ENCODE results near the gene MOB1A. TPM values are rescaled to one million over a fixed set of nuclear protein-coding genes. Genes with fewer than 3 reads are reported as not detected.
A peak's percentile ranks its signal among the peaks of the same experiment; 100 is the strongest.
"Not testable (repeated sequence)": the region's sequence is repeated elsewhere in the genome, so short reads cannot be mapped to it uniquely, and the experiment has no call there.

Gene MOB1A
- total RNA-seq, 1 experiment from 2014 or later: 88.2 TPM

GRCh38 chr2:74128206-74128605, 50.5 kb downstream of the MOB1A start:
- TF ChIP-seq TP53 (CRISPR knock-in tag; IDR thresholded peaks at IDR 0.05) (no peak), FOXK1 (CRISPR knock-in tag; IDR thresholded peaks at IDR 0.05) (no peak), CREM (CRISPR knock-in tag; IDR thresholded peaks at IDR 0.05) (no peak)
- TF ChIP-seq, protein P1, sequence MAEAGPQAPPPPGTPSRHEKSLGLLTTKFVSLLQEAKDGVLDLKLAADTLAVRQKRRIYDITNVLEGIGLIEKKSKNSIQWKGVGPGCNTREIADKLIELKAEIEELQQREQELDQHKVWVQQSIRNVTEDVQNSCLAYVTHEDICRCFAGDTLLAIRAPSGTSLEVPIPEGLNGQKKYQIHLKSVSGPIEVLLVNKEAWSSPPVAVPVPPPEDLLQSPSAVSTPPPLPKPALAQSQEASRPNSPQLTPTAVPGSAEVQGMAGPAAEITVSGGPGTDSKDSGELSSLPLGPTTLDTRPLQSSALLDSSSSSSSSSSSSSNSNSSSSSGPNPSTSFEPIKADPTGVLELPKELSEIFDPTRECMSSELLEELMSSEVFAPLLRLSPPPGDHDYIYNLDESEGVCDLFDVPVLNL (CRISPR knock-in tag; IDR thresholded peaks at IDR 0.05; ENCODE audit: borderline replicate concordance, low read depth): no peak
- Mint-ChIP-seq H3K4me3 (no peak overlapping the region), H3K36me3 (peaks cover 5% of the 10 kb centered on the region; the same call in 1 of the 2 replicates), H3K4me1 (no peaks in the 10 kb centered on the region), H3K27me3 (ENCODE audit: low read depth) (peaks cover 25% of the 10 kb centered on the region), H3K27ac (no peak overlapping the region), H3K9me3 (peaks cover 2% of the 10 kb centered on the region)
- ChIA-PET CTCF (interaction anchor here (1.3 to 2.1 kb wide), 4 partner anchors 15 to 207 kb away, joined by 3 to 7 read pairs (median 5); no protein-coding TSS in a partner anchor), POLR2A (no interaction called here)
- ATAC-seq (0 out of 2 replicates have a peak, but pooled peaks have one; percentile 31), DNase-seq (ENCODE audit: low spot score) (peak; percentile 42)

- H3K36me3 Mint-ChIP-seq: peaks cover 28% of the 10 kb centered on the region
- H3K27ac Mint-ChIP-seq; H3K4me1 Mint-ChIP-seq; CTCF ChIA-PET; POLR2A ChIA-PET; ATAC-seq; H3K4me3 Mint-ChIP-seq; DNase-seq (ENCODE audit: low spot score): not testable (repeated sequence)
- peaks cover 63% of the 10 kb centered on the region for H3K27me3 Mint-ChIP-seq (ENCODE audit: low read depth)
- peaks cover 26% of the 10 kb centered on the region for H3K9me3 Mint-ChIP-seq
These were observed 54.7 kb downstream of the MOB1A start for GRCh38 chr2:74123955-74124354.

DNA sequence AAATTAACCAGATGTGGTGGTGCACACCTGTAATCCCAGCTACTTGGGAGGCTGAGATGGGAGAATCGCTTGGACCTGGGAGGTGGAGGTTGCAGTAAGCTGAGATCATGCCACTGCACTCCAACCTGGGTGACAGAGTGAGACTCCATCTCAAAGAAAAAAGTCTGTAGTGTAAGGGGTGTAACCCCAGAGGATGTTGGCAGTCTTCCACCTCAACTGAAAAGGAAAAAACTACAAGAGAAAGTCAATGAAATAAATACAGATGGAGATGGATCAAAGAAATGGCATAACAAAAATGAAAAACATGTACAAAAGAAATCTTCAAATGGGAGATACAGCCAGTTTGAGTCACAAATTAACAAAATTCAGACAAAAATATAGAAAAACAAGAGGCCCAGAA, 56.8 kb downstream of the MOB1A start:
- POLR2A ChIA-PET; ATAC-seq; H3K4me1 Mint-ChIP-seq; CTCF ChIA-PET; H3K27ac Mint-ChIP-seq; DNase-seq (ENCODE audit: low spot score); H3K4me3 Mint-ChIP-seq: not testable (repeated sequence)
- Mint-ChIP-seq H3K36me3 (peaks cover 28% of the 10 kb centered on the region), H3K27me3 (ENCODE audit: low read depth) (peaks cover 67% of the 10 kb centered on the region), H3K9me3 (peaks cover 26% of the 10 kb centered on the region)

GRCh38 chr2:74119912-74120825, 58.5 kb downstream of the MOB1A start:
- Mint-ChIP-seq H3K27me3 (ENCODE audit: low read depth) (peaks cover 76% of the 10 kb centered on the region), H3K9me3 (peaks cover 26% of the 10 kb centered on the region), H3K4me1 (no peaks in the 10 kb centered on the region), H3K4me3 (peak overlapping the region; percentile 61), H3K36me3 (peaks cover 28% of the 10 kb centered on the region), H3K27ac (no peak overlapping the region)
- peak; percentile 86 for DNase-seq (ENCODE audit: low spot score)
- peak; percentile 96 for ATAC-seq
- CTCF ChIA-PET: interaction anchor here (0.5 to 1.7 kb wide), 35 partner anchors 9 to 394 kb away, joined by 3 to 13 read pairs (median 4); partner anchors contain the start of genes MOB1A, STAMBP, TLX2 and TPRKB
- POLR2A ChIA-PET: interaction anchor here (0.6 to 1.3 kb wide), 3 partner anchors 13 to 291 kb away, joined by 3 to 4 read pairs (median 4); partner anchors contain the start of gene STAMBP
- TF ChIP-seq PRRX2 (CRISPR knock-in tag; IDR thresholded peaks at IDR 0.05): peak; percentile 62; the same call in 1 of the 2 replicates
- TF ChIP-seq ELF4 (CRISPR knock-in tag; IDR thresholded peaks at IDR 0.05; ENCODE audit: low read depth): 0 out of 2 replicates have a peak, but pooled peaks have one; percentile 40
- no peak for TF ChIP-seq ZNF317 (CRISPR knock-in tag; IDR thresholded peaks at IDR 0.05; ENCODE audit: borderline replicate concordance, low read depth)
- TF ChIP-seq HMGXB4 (CRISPR knock-in tag; IDR thresholded peaks at IDR 0.05): peak; percentile 92
- no peak for TF ChIP-seq ZNF396 (CRISPR knock-in tag; IDR thresholded peaks at IDR 0.05; ENCODE audit: borderline replicate concordance)
- no peak for TF ChIP-seq ZNF281 (CRISPR knock-in tag; IDR thresholded peaks at IDR 0.05)
- peak; percentile 67; the same call in 1 of the 2 replicates for TF ChIP-seq FOXK1 (CRISPR knock-in tag; IDR thresholded peaks at IDR 0.05)
- peak; percentile 44; the same call in 1 of the 2 replicates for TF ChIP-seq ETV6 (CRISPR knock-in tag; IDR thresholded peaks at IDR 0.05)
- no peak for TF ChIP-seq NR3C1 (CRISPR knock-in tag; conservative IDR thresholded peaks at IDR 0.05; ENCODE audit: low read depth)
- peak; percentile 19; the same call in 1 of the 2 replicates for TF ChIP-seq JUN (CRISPR knock-in tag; IDR thresholded peaks at IDR 0.05)
- TF ChIP-seq CDX4 (CRISPR knock-in tag; IDR thresholded peaks at IDR 0.05; ENCODE audit: borderline replicate concordance): no peak
- peak; percentile 56 for TF ChIP-seq USF1 (CRISPR knock-in tag; IDR thresholded peaks at IDR 0.05)
- TF ChIP-seq FOXP1 (CRISPR knock-in tag; IDR thresholded peaks at IDR 0.05; ENCODE audit: borderline replicate concordance): peak; percentile 87
- TF ChIP-seq USF2 (CRISPR knock-in tag; IDR thresholded peaks at IDR 0.05): no peak
